ENCODE data around the gene HSF5. TPM values are rescaled to one million over a fixed set of nuclear protein-coding genes. Genes with fewer than 3 reads are reported as not detected.

Gene HSF5
- total RNA-seq, 1 experiment from 2014 or later = not detected

DNA sequence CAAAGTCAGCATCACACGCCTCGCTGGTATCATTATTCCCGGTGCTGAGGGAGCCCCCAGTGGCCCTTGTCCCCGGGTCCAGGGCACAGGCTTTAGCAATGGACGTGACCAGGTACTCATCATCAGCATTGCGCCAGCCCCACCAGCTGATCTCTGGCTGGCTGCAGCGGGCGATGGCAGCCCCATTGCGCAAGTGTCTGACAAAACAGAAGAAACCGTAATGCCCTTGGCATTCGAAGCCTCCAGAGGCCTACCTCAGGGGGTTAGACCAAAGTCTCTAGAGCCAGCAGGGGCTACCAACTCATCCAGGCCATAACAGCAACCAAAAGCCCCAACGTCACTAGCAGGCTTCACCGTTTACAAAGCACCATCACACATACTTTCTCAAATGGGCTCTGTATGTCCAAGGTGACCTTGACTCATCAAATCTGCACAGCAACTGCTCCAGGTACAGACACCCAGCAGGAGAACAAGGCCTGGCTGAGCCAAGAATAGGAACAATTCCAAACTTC lies 19.0 kb upstream of the HSF5 start:
- H3K4me3 ChIP-seq (replicated peaks in 1 of 2; ENCODE audit: low read depth in 1 of 2, low read length in 2 of 2) = no peak overlapping the region
- intact Hi-C loops (cut with micrococcal nuclease) = no loop called here
- TF ChIP-seq EGR1 (IDR thresholded peaks at IDR 0.05; ENCODE audit: low read depth) (no peak), JUND (IDR thresholded peaks at IDR 0.05) (no peak), POLR2A (IDR thresholded peaks at IDR 0.05; ENCODE audit: borderline replicate concordance, extremely low read depth, insufficient read depth, insufficient read length) (no peak), ZFX (IDR thresholded peaks at IDR 0.05) (no peak), SIN3A (IDR thresholded peaks at IDR 0.05; ENCODE audit: low read depth) (no peak), CEBPB (IDR thresholded peaks at IDR 0.05; ENCODE audit: low read depth) (no peak), CBX3 (IDR thresholded peaks at IDR 0.05; ENCODE audit: low read depth) (no peak), POLR2AphosphoS5 (IDR thresholded peaks at IDR 0.05; ENCODE audit: low read depth, low read length) (no peak), ZNF274 (IDR thresholded peaks at IDR 0.05; ENCODE audit: low read depth, low read length) (no peak), SP1 (IDR thresholded peaks at IDR 0.05; ENCODE audit: low read depth) (no peak)
- H3K9me3 ChIP-seq (ENCODE audit: control insufficient read depth in 1 of 2, insufficient read depth in 1 of 2, low read depth in 1 of 2, low read length in 2 of 2) = no peaks in the 10 kb centered on the region
- peaks cover 66 to 75% of the 10 kb centered on the region in 2 experiments for H3K36me3 ChIP-seq (ENCODE audit: control insufficient read depth in 1 of 2, insufficient read depth in 2 of 2, low read length in 2 of 2)
- no peaks in the 10 kb centered on the region for H3K4me1 ChIP-seq (ENCODE audit: control insufficient read depth in 1 of 2, insufficient read depth in 2 of 2, low read length in 2 of 2)
- no peak for ATAC-seq
- no peak overlapping the region for H2AFZ ChIP-seq (ENCODE audit: low read depth, low read length, poor library complexity, severe bottlenecking)
- no peak for DNase-seq (ENCODE audit: low read depth, low spot score)
- ChIA-PET CTCF (no interaction called here), RAD21 (ENCODE audit: low non-redundant PET in 1 of 2, low total read pairs in 2 of 2, uncharacterized antibody in 2 of 2, unreplicated experiment in 2 of 2) (no interaction called here), POLR2A (no interaction called here)
- no TSS peak for BruUV-seq (replicated peaks)
- H3K4me2 ChIP-seq (ENCODE audit: low read length) = no peak overlapping the region
- no peaks in the 10 kb centered on the region for H4K20me1 ChIP-seq (ENCODE audit: insufficient read depth)
- H3K9me2 ChIP-seq (ENCODE audit: insufficient read depth) = no peaks in the 10 kb centered on the region
- no peaks in the 10 kb centered on the region for H3K27me3 ChIP-seq (ENCODE audit: insufficient read depth, low read length)
- H3K27ac ChIP-seq (ENCODE audit: low read depth, low read length) = no peak overlapping the region
- H3K79me2 ChIP-seq (ENCODE audit: insufficient read depth, low read length) = 0 out of 2 replicates have a peak, but pooled peaks cover under 1% of the 10 kb centered on the region
- no peak overlapping the region for H3K9ac ChIP-seq (ENCODE audit: low read length)

- H3K4me2 ChIP-seq (ENCODE audit: low read length) = no peak overlapping the region
Observed at GRCh38 chr17:58506354-58507080, 18.3 kb upstream of the HSF5 start.

More at GRCh38 chr17:58506354-58507080, 18.3 kb upstream of the HSF5 start:
- DNase-seq (ENCODE audit: low read depth, low spot score) (no peak), ATAC-seq (no peak)
- H3K27me3 ChIP-seq (ENCODE audit: insufficient read depth, low read length) = no peaks in the 10 kb centered on the region
- no peak overlapping the region for H3K9ac ChIP-seq (ENCODE audit: low read length)
- no peaks in the 10 kb centered on the region for H3K79me2 ChIP-seq (ENCODE audit: insufficient read depth, low read length)
- no peak overlapping the region for H2AFZ ChIP-seq (ENCODE audit: low read depth, low read length, poor library complexity, severe bottlenecking)
- H3K4me1 ChIP-seq (ENCODE audit: control insufficient read depth in 1 of 2, insufficient read depth in 2 of 2, low read length in 2 of 2) = no peaks in the 10 kb centered on the region
- POLR2A ChIA-PET = no interaction called here
- intact Hi-C loops (cut with micrococcal nuclease) = no loop called here
- H3K27ac ChIP-seq (ENCODE audit: low read depth, low read length) = no peak overlapping the region
- RAD21 ChIA-PET (ENCODE audit: low non-redundant PET in 1 of 2, low total read pairs in 2 of 2, uncharacterized antibody in 2 of 2, unreplicated experiment in 2 of 2) = no interaction called here
- no TSS peak for BruUV-seq (replicated peaks)
- no peak overlapping the region for H3K4me3 ChIP-seq (replicated peaks in 1 of 2; ENCODE audit: low read depth in 1 of 2, low read length in 2 of 2)
- TF ChIP-seq SRF (IDR thresholded peaks at IDR 0.05; ENCODE audit: low read depth) (no peak), CEBPB (IDR thresholded peaks at IDR 0.05; ENCODE audit: low read depth) (no peak), EGR1 (IDR thresholded peaks at IDR 0.05; ENCODE audit: low read depth) (no peak), SIN3A (IDR thresholded peaks at IDR 0.05; ENCODE audit: low read depth) (no peak), POLR2A (IDR thresholded peaks at IDR 0.05; ENCODE audit: borderline replicate concordance, extremely low read depth, insufficient read depth, insufficient read length) (no peak), MAX (IDR thresholded peaks at IDR 0.05) (no peak), ELF1 (IDR thresholded peaks at IDR 0.05; ENCODE audit: borderline replicate concordance, low read depth) (no peak), ZNF274 (IDR thresholded peaks at IDR 0.05; ENCODE audit: low read depth, low read length) (no peak), ZFX (IDR thresholded peaks at IDR 0.05) (no peak), POLR2AphosphoS5 (IDR thresholded peaks at IDR 0.05; ENCODE audit: low read depth, low read length) (no peak), SP1 (IDR thresholded peaks at IDR 0.05; ENCODE audit: low read depth) (no peak), RAD21 (IDR thresholded peaks at IDR 0.05; ENCODE audit: low read depth) (no peak), CBX3 (IDR thresholded peaks at IDR 0.05; ENCODE audit: low read depth) (no peak)
- H3K9me3 ChIP-seq (ENCODE audit: control insufficient read depth in 1 of 2, insufficient read depth in 1 of 2, low read depth in 1 of 2, low read length in 2 of 2) = no peaks in the 10 kb centered on the region
- no peaks in the 10 kb centered on the region for H3K9me2 ChIP-seq (ENCODE audit: insufficient read depth)
- no peaks in the 10 kb centered on the region for H4K20me1 ChIP-seq (ENCODE audit: insufficient read depth)
- H3K36me3 ChIP-seq (ENCODE audit: control insufficient read depth in 1 of 2, insufficient read depth in 2 of 2, low read length in 2 of 2) = peaks cover 65 to 71% of the 10 kb centered on the region in 2 experiments
- CTCF ChIA-PET = no interaction called here
